MM.1S (cell line): Measurements from ENCODE around the gene TBL1XR1.

Experiments
- EZH2 ChIP-seq: fragments of 300-600 bp; sonication (generic); optimal IDR thresholded peaks from 2 replicates; pipeline ENCODE3; 2017; ENCODE audit warnings: low read depth, mild to moderate bottlenecking, antibody characterized with exemption, low read length, mixed read lengths
- TF ChIP-seq, protein P1 (sequence below): fragments of 300-600 bp; sonication (generic); IDR thresholded peaks from 2 replicates; pipeline ENCODE4 v1.5.1; 2016; ENCODE audit warnings: antibody characterized with exemption, low read length, mixed read lengths

DNA sequence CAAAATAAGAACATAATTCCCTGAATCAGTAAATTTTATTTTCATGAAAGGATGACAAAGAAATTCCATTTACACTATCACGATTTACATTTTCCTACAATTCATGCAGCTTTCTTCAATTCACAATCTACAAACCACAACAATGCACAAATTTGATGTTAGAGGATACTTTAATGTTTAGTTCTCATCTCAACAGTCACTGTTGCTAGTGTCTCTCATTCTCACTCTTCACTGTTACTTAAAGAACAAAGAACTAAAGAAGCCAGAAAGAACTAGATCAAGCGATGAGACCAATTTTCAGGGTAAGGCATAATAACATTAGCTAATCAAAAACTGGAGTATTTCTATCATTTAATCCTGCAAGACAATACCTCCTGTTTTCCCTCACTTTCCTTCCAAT lies 73.5 kb downstream of the TBL1XR1 start:
- TF ChIP-seq, protein P1, sequence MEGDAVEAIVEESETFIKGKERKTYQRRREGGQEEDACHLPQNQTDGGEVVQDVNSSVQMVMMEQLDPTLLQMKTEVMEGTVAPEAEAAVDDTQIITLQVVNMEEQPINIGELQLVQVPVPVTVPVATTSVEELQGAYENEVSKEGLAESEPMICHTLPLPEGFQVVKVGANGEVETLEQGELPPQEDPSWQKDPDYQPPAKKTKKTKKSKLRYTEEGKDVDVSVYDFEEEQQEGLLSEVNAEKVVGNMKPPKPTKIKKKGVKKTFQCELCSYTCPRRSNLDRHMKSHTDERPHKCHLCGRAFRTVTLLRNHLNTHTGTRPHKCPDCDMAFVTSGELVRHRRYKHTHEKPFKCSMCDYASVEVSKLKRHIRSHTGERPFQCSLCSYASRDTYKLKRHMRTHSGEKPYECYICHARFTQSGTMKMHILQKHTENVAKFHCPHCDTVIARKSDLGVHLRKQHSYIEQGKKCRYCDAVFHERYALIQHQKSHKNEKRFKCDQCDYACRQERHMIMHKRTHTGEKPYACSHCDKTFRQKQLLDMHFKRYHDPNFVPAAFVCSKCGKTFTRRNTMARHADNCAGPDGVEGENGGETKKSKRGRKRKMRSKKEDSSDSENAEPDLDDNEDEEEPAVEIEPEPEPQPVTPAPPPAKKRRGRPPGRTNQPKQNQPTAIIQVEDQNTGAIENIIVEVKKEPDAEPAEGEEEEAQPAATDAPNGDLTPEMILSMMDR: no peak
- TF ChIP-seq EZH2: no peak
